Stimulated activated CD4-positive, alpha-beta T cell treated with anti-CD3 and anti-CD28 coated beads, Interleukin-1b, Interleukin-23, amount 100 ng/mL, for 4 hours (primary cell): ENCODE data around the gene LLGL2.
"Not testable (repeated sequence)": the region's sequence is repeated elsewhere in the genome, so short reads cannot be mapped to it uniquely, and the experiment has no call there.

Experiments
- DNase-seq, 2 donors: peaks; one replicate each; pipeline ENCODE4 v3.0.0-alpha.2; 2020; ENCODE audit warnings: low read depth in 2 of 2

Gene LLGL2

GRCh38 chr17:75568412-75569255 lies 43.1 kb downstream of the LLGL2 start:
- no peak for DNase-seq

- no peak for DNase-seq
Observed at GRCh38 chr17:75570034-75570676, 44.7 kb downstream of the LLGL2 start.

- DNase-seq: no peak
Observed at GRCh38 chr17:75570772-75571171, 45.3 kb downstream of the LLGL2 start.

- DNase-seq: no peak
Observed at GRCh38 chr17:75571197-75571884, 45.8 kb downstream of the LLGL2 start.

GRCh38 chr17:75571885-75572215 lies 46.4 kb downstream of the LLGL2 start:
- DNase-seq: no peak

- DNase-seq: no peak
Observed at GRCh38 chr17:75572713-75573539, 47.4 kb downstream of the LLGL2 start.

GRCh38 chr17:75573540-75573957 lies 48.1 kb downstream of the LLGL2 start:
- DNase-seq: no peak

GRCh38 chr17:75573994-75574393 lies 48.5 kb downstream of the LLGL2 start:
- DNase-seq: no peak

GRCh38 chr17:75574404-75575036 lies 49.0 kb downstream of the LLGL2 start:
- DNase-seq: no peak

- no peak for DNase-seq
Observed at GRCh38 chr17:75575197-75575596, 49.7 kb downstream of the LLGL2 start.

- DNase-seq: no peak
Observed at GRCh38 chr17:75575728-75576127, 50.2 kb downstream of the LLGL2 start.

GRCh38 chr17:75576661-75577060 lies 51.2 kb downstream of the LLGL2 start:
- no peak for DNase-seq

GRCh38 chr17:75581121-75581725 lies 55.7 kb downstream of the LLGL2 start:
- DNase-seq: peak; percentile 22 to 34

GRCh38 chr17:75583197-75583596 lies 57.7 kb downstream of the LLGL2 start:
- not testable (repeated sequence) for DNase-seq

- no peak for DNase-seq
Observed at GRCh38 chr17:75584849-75585175, 59.3 kb downstream of the LLGL2 start.

GRCh38 chr17:75587675-75588595 lies 62.4 kb downstream of the LLGL2 start, which contains the start of gene MYO15B:
TSS of gene MYO15B (plus strand) at chr17:75587800. CDS start at chr17:75588058, 258 bp downstream.
- peak; percentile 38 to 54 for DNase-seq

GRCh38 chr17:75588596-75589011 lies 63.1 kb downstream of the LLGL2 start:
- no peak for DNase-seq

GRCh38 chr17:75589012-75589918 lies 63.8 kb downstream of the LLGL2 start:
- DNase-seq: peak; percentile 95 to 99

- DNase-seq: no peak
Observed at GRCh38 chr17:75589919-75590303, 64.4 kb downstream of the LLGL2 start.
